Nephron (organoid): Measurements from ENCODE around the gene ACAD11.

Experiments used
- H3K27ac Mint-ChIP-seq, 3 experiments: 2 replicates each; pipeline ENCODE4 v1.8.0; 2020; ENCODE audit warnings: mixed read lengths in 3 of 3, mild to moderate bottlenecking in 2 of 3, moderate library complexity in 1 of 3
- H3K27me3 Mint-ChIP-seq: 2 replicates; pipeline ENCODE4 v1.8.0; 2021; ENCODE audit warnings: low read depth, mild to moderate bottlenecking, moderate library complexity, mixed read lengths
- H3K36me3 Mint-ChIP-seq: 2 replicates; pipeline ENCODE4 v1.8.0; 2020; ENCODE audit warnings: low read depth, mixed read lengths
- H3K4me1 Mint-ChIP-seq: 2 replicates; pipeline ENCODE4 v1.8.0; 2020; ENCODE audit warnings: mixed read lengths
- H3K4me3 Mint-ChIP-seq, 3 experiments: 2 replicates each; pipeline ENCODE4 v1.8.0; 2020; ENCODE audit warnings: mild to moderate bottlenecking in 3 of 3, mixed read lengths in 3 of 3, moderate library complexity in 2 of 3
- H3K9me3 Mint-ChIP-seq: 2 replicates; pipeline ENCODE4 v1.8.0; 2020; ENCODE audit warnings: mixed read lengths
- TF ChIP-seq, protein P1 (sequence below), 3 experiments: fragments of 200-600 bp; sonication (generic); IDR thresholded peaks; one replicate each; pipeline ENCODE4 v1.5.0; 2021; ENCODE audit warnings: antibody characterized with exemption in 3 of 3; ENCODE audit not compliant: unreplicated experiment in 3 of 3

ACAD11 gene

DNA sequence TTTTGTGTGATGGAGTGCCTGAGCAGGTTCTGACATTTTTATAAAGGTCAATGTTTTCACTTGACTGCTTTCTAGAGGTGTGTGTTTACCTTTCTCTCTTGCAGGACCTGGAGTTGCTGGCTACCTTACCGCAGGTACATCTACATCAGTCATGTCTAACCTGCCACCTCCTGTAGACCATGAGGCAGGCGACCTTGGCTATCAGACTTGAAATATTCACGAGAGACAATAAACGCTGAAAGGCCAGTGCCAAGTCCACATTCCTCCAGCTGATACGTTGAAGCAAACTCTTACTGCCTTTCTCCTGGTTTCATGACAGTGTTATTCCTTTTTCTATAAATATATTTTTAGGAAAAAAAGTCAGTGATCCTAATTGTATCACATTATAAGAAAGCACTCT, 121.5 kb downstream of the ACAD11 start:
- peaks cover 3% of the 10 kb centered on the region for H3K4me1 Mint-ChIP-seq
- no peak overlapping the region for H3K4me3 Mint-ChIP-seq
- TF ChIP-seq, protein P1, sequence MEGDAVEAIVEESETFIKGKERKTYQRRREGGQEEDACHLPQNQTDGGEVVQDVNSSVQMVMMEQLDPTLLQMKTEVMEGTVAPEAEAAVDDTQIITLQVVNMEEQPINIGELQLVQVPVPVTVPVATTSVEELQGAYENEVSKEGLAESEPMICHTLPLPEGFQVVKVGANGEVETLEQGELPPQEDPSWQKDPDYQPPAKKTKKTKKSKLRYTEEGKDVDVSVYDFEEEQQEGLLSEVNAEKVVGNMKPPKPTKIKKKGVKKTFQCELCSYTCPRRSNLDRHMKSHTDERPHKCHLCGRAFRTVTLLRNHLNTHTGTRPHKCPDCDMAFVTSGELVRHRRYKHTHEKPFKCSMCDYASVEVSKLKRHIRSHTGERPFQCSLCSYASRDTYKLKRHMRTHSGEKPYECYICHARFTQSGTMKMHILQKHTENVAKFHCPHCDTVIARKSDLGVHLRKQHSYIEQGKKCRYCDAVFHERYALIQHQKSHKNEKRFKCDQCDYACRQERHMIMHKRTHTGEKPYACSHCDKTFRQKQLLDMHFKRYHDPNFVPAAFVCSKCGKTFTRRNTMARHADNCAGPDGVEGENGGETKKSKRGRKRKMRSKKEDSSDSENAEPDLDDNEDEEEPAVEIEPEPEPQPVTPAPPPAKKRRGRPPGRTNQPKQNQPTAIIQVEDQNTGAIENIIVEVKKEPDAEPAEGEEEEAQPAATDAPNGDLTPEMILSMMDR (IDR thresholded peaks at IDR 0.05; ENCODE audit: unreplicated experiment in 3 of 3) = no peak
- H3K27ac Mint-ChIP-seq = peak overlapping the region in 1 of 3 experiments; percentile 84
- H3K36me3 Mint-ChIP-seq = peaks cover 47% of the 10 kb centered on the region
- H3K27me3 Mint-ChIP-seq = no peaks in the 10 kb centered on the region
- H3K9me3 Mint-ChIP-seq = no peaks in the 10 kb centered on the region

DNA sequence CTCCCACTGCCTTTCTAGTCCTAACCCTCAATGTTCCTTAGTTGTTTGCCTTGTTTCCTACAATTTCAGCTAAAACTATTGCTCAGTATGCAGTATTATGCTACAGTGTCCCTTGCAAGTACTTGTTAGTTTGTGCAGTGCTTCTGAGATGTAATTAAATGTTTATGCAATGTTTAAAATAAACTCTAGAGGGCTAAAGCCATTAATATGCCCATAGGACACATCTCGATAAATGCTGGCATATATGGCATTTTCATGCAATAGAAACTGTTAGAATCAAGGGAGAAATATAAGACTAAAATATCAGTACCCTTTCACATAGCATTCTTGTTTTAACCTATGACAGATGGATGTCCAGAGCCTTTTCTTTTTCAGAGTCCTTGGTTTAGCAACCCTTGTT, 122.3 kb downstream of the ACAD11 start:
- H3K4me3 Mint-ChIP-seq = no peak overlapping the region
- H3K27me3 Mint-ChIP-seq = no peaks in the 10 kb centered on the region
- no peaks in the 10 kb centered on the region for H3K4me1 Mint-ChIP-seq
- peak overlapping the region in 2 of 3 experiments; percentile 12 to 66 for H3K27ac Mint-ChIP-seq
- TF ChIP-seq, protein P1 (IDR thresholded peaks at IDR 0.05; ENCODE audit: unreplicated experiment in 3 of 3) = no peak
- no peaks in the 10 kb centered on the region for H3K9me3 Mint-ChIP-seq
- peaks cover 50% of the 10 kb centered on the region for H3K36me3 Mint-ChIP-seq

DNA sequence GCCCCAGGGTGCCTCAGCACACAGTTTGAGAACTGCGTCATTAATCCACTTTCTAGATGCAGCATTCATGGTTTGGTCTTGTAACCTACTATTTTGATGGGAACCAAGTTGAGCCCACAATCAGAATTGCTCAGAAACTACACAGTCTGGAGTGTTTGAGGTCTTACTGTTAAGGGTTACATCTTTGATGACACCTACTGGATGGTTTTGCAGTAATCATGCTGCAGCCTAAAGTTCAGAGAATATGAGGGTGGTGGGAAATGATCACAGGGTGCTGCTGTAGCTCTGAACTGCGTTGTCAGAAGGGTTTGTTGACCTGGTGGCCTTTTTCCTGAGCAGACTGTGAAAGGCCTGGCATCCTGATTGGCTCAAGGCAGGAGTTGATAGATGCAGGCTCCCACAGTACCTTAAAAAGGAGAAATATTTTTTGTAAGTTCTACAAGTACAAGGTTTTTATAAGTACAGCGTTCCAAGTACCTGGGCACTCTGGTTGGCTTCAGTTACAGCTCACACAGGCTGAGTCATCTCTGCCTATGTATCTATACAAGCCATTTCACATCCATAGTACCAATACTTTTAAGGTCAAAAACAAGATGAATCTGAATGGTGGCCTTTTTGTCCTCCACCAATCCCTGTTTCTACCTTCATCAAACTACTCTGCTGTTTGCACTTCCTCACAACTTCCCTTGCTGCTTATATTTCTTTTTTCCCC, 123.0 kb downstream of the ACAD11 start:
- TF ChIP-seq, protein P1 (IDR thresholded peaks at IDR 0.05; ENCODE audit: unreplicated experiment in 3 of 3) = no peak
- no peaks in the 10 kb centered on the region for H3K4me1 Mint-ChIP-seq
- H3K27ac Mint-ChIP-seq = peak overlapping the region in 1 of 3 experiments; percentile 4
- H3K9me3 Mint-ChIP-seq = no peaks in the 10 kb centered on the region
- peaks cover 46% of the 10 kb centered on the region for H3K36me3 Mint-ChIP-seq
- H3K4me3 Mint-ChIP-seq = no peak overlapping the region
- no peaks in the 10 kb centered on the region for H3K27me3 Mint-ChIP-seq

DNA sequence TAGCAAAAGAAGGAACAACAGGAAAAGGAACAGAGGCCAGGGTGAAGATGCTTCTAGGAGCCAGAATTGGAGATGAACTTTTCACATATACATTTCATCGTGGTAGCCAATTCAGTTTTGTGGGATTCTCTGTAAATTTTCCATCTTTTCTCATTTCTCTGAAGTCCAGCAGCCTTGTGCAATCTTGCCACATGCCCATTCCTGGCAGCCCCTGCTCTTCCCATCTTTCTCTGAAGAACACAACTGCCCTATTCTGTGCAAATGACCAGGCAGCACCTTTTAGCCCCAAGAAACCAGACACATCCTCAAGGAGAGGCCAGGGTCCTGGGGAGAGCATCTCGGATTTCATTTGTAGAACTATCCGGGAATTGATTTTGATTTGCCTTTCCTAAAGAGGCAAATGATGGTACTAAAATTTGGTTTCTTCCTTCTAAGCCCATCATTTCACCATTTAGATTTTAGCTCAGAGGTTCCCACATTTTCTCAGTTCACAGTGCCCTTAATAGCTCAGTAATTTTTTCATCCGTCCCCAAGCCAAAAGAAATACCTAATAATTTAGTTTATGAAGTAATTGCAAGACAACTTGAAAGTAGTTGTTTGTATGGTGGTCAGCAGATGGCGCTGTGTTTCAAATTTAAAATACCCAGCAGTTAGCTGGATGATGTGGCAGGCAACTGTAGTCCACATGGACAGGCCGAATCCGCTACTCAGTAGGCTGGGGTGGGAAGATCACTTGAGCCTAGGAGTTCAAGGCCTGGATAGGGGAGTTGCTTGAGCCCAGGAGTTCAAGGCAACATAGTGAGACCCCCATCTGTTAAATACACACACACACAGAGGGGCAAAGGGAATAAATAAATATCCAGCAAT, 123.8 kb downstream of the ACAD11 start:
- H3K9me3 Mint-ChIP-seq = no peaks in the 10 kb centered on the region
- H3K4me3 Mint-ChIP-seq = no peak overlapping the region
- TF ChIP-seq, protein P1 (IDR thresholded peaks at IDR 0.05; ENCODE audit: unreplicated experiment in 3 of 3) = peak; percentile 51 to 64 (median 56)
- H3K4me1 Mint-ChIP-seq = no peaks in the 10 kb centered on the region
- H3K27ac Mint-ChIP-seq = peak overlapping the region; percentile 3 to 41 (median 4)
- H3K36me3 Mint-ChIP-seq = peaks cover 46% of the 10 kb centered on the region
- H3K27me3 Mint-ChIP-seq = no peaks in the 10 kb centered on the region

DNA sequence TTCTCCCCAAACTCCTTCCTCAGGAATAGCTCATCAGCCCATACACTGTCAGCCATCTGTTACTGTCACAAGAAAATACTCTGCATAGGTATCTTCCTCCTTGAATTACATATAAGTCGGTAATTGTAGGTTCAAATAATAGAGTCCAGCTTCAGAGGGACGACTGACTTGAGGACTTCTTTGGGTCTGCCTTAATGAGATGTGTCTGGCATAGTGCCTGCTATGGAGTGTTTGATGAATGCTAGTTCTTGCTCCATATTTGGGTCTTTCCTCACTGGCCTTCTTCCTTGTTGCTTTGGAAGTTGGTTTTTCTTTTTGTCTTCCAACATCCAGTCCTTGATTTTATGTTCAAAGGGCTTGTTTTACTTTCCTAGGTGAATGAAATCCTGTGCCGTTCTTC, 129.0 kb downstream of the ACAD11 start:
- Mint-ChIP-seq H3K27me3 (no peaks in the 10 kb centered on the region), H3K9me3 (no peaks in the 10 kb centered on the region), H3K4me1 (no peaks in the 10 kb centered on the region), H3K36me3 (peaks cover 67% of the 10 kb centered on the region), H3K4me3 (no peak overlapping the region), H3K27ac (no peak overlapping the region)
- TF ChIP-seq, protein P1 (IDR thresholded peaks at IDR 0.05; ENCODE audit: unreplicated experiment in 3 of 3) = no peak
